Osteocyte (in vitro differentiated cells): ENCODE measurements around the gene ANXA4. TPM values are rescaled to one million over a fixed set of nuclear protein-coding genes. Genes with fewer than 3 reads are reported as not detected.

ENCODE experiments used
- DNase-seq: peaks from one replicate; pipeline ENCODE4 v3.0.0; 2021; ENCODE audit warnings: mixed read lengths; ENCODE audit not compliant: unreplicated experiment; ENCODE audit errors: extremely low spot score
- H3K27ac Mint-ChIP-seq: one replicate; pipeline ENCODE4 v1.8.0; 2021; ENCODE audit warnings: mild to moderate bottlenecking, mixed read lengths; ENCODE audit not compliant: unreplicated experiment
- H3K27me3 Mint-ChIP-seq: one replicate; pipeline ENCODE4 v1.8.0; 2021; ENCODE audit warnings: mixed read lengths; ENCODE audit not compliant: unreplicated experiment
- H3K36me3 Mint-ChIP-seq: one replicate; pipeline ENCODE4 v1.8.0; 2021; ENCODE audit warnings: mixed read lengths; ENCODE audit not compliant: unreplicated experiment
- H3K4me1 Mint-ChIP-seq: one replicate; pipeline ENCODE4 v1.8.0; 2021; ENCODE audit warnings: mixed read lengths; ENCODE audit not compliant: unreplicated experiment
- H3K4me3 Mint-ChIP-seq: one replicate; pipeline ENCODE4 v1.8.0; 2021; ENCODE audit warnings: mild to moderate bottlenecking, moderate library complexity, mixed read lengths; ENCODE audit not compliant: unreplicated experiment
- H3K9me3 Mint-ChIP-seq: one replicate; pipeline ENCODE4 v1.8.0; 2021; ENCODE audit warnings: mixed read lengths; ENCODE audit not compliant: unreplicated experiment
- total RNA-seq: library from RNA; stranded (reverse); gene quantifications from 2 replicates; pipeline ENCODE4 v1.2.1, GENCODE V29; 2021
- TF ChIP-seq, protein P1 (sequence below): fragments of 200-600 bp; sonication (generic); IDR thresholded peaks from 2 replicates; pipeline ENCODE4 v1.5.0; 2021; ENCODE audit warnings: antibody characterized with exemption, mild to moderate bottlenecking, moderate library complexity

The ANXA4 gene
- total RNA-seq, 1 donor from 2014 or later, result 76.6 TPM

GRCh38 chr2:69863298-69863697 lies 121.4 kb downstream of the ANXA4 start:
- no peaks in the 10 kb centered on the region for H3K4me1 Mint-ChIP-seq
- no peak for DNase-seq
- TF ChIP-seq, protein P1, sequence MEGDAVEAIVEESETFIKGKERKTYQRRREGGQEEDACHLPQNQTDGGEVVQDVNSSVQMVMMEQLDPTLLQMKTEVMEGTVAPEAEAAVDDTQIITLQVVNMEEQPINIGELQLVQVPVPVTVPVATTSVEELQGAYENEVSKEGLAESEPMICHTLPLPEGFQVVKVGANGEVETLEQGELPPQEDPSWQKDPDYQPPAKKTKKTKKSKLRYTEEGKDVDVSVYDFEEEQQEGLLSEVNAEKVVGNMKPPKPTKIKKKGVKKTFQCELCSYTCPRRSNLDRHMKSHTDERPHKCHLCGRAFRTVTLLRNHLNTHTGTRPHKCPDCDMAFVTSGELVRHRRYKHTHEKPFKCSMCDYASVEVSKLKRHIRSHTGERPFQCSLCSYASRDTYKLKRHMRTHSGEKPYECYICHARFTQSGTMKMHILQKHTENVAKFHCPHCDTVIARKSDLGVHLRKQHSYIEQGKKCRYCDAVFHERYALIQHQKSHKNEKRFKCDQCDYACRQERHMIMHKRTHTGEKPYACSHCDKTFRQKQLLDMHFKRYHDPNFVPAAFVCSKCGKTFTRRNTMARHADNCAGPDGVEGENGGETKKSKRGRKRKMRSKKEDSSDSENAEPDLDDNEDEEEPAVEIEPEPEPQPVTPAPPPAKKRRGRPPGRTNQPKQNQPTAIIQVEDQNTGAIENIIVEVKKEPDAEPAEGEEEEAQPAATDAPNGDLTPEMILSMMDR, result no peak
- H3K27me3 Mint-ChIP-seq, result no peaks in the 10 kb centered on the region
- no peak overlapping the region for H3K4me3 Mint-ChIP-seq
- H3K9me3 Mint-ChIP-seq, result no peaks in the 10 kb centered on the region
- peaks cover 22% of the 10 kb centered on the region for H3K36me3 Mint-ChIP-seq
- no peak overlapping the region for H3K27ac Mint-ChIP-seq

Other genes with a start within 250 kb of the ANXA4 start
- 66.0 and 75.0 TPM in 2 replicates for gene AAK1, start 98.4 kb upstream of the ANXA4 start, total RNA-seq
- gene GMCL1, start 87.5 kb downstream of the ANXA4 start, total RNA-seq, result 14.1 and 16.1 TPM in 2 replicates
- 49.2 and 51.8 TPM in 2 replicates for gene SNRNP27, start 151.8 kb downstream of the ANXA4 start, total RNA-seq
- 7.9 and 8.2 TPM in 2 replicates for gene MXD1, start 173.0 kb downstream of the ANXA4 start, total RNA-seq
- gene ASPRV1, start 219.5 kb downstream of the ANXA4 start, total RNA-seq, result 0.52 and 0.75 TPM in 2 replicates